ENCODE results near the gene KIF11. TPM values are rescaled to one million over a fixed set of nuclear protein-coding genes. Genes with fewer than 3 reads are reported as not detected.

The KIF11 gene
- total RNA-seq, 1 donor from 2014 or later, result 25.6 TPM

DNA sequence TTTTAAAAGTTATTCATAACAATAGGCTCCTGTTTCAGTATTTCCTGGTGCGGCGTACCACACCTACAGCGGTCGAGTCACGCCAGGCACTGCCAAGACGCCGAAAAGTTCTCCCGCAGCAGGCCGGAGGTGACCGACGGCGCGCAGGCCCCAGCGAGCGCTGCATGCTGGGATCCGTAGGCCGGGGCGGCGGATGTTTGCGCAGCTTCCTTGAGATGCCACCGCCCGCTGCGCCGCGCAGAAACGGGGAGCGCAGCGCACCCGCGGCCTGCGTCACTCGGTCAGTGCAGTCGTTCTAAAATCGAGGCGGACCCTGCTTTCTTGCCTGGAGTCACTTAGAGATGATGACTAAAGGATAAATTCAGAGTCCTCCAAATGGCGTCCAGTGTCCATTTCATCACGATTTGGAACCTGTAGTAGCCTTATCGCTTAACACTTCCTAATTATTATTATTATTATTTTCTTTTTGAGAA, 1.3 kb upstream of the KIF11 start:
- peaks cover 27% of the 10 kb centered on the region for H3K4me1 Mint-ChIP-seq (ENCODE audit: low read depth)
- H3K27me3 Mint-ChIP-seq, result no peaks in the 10 kb centered on the region
- H3K9me3 Mint-ChIP-seq (ENCODE audit: low read depth), result no peaks in the 10 kb centered on the region
- peak overlapping the region; percentile 85 for H3K4me3 Mint-ChIP-seq (ENCODE audit: low read depth)
- peak overlapping the region; percentile 99 for H3K27ac Mint-ChIP-seq
- peak; percentile 76 for DNase-seq (ENCODE audit: low spot score, unreplicated experiment)
- TF ChIP-seq, protein P1, sequence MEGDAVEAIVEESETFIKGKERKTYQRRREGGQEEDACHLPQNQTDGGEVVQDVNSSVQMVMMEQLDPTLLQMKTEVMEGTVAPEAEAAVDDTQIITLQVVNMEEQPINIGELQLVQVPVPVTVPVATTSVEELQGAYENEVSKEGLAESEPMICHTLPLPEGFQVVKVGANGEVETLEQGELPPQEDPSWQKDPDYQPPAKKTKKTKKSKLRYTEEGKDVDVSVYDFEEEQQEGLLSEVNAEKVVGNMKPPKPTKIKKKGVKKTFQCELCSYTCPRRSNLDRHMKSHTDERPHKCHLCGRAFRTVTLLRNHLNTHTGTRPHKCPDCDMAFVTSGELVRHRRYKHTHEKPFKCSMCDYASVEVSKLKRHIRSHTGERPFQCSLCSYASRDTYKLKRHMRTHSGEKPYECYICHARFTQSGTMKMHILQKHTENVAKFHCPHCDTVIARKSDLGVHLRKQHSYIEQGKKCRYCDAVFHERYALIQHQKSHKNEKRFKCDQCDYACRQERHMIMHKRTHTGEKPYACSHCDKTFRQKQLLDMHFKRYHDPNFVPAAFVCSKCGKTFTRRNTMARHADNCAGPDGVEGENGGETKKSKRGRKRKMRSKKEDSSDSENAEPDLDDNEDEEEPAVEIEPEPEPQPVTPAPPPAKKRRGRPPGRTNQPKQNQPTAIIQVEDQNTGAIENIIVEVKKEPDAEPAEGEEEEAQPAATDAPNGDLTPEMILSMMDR (IDR thresholded peaks at IDR 0.05; ENCODE audit: unreplicated experiment), result no peak
- H3K36me3 Mint-ChIP-seq (ENCODE audit: insufficient read depth), result no peaks in the 10 kb centered on the region

DNA sequence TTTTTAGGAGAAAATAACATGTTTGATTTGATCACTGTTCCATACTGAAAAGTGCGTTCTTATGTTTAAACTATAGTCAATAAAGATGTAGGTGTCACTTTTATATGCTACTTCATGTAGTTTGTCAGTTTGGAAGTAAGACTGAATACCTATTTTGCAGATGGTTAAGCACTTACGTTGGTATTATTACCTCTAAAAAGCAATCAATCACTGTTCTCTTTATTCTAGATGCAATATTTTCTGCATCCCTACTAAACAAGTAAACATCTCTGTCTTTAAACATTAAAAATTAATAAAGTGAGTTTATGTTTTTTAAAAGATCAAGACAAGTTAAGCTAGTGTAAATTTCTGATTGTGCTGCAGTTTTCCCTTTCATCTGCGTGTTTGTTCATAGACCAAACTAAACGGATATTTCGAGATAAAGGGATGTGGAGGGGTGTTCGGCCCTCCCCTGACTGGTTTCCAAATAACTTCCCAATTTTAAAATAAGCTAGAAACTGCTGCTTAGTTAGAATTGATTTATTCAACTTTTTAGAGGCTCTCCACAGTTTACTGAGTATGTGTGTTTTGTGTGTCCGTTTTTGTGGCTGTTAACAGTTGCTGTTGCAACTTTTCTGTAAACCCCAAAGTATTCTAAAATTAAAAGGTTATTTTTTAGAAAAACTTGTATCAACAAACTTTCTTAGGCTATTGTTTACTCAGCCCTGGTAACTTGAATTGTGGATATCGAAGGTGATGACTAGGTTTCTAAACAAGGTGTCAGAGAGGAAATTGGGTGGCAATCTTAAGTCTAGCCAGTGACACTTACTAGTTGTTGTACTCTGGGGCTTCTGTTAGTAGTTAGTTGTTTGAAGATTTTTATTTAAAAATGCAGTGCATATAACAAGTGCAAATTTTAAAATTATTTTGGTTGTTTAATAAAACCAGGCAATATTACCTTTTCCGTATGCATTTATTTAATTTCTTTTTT, 974 bp downstream of the KIF11 start:
- Mint-ChIP-seq H3K27me3 (no peaks in the 10 kb centered on the region), H3K4me3 (ENCODE audit: low read depth) (peak overlapping the region; percentile 85), H3K36me3 (ENCODE audit: insufficient read depth) (peaks cover 3% of the 10 kb centered on the region), H3K9me3 (ENCODE audit: low read depth) (no peaks in the 10 kb centered on the region), H3K4me1 (ENCODE audit: low read depth) (peaks cover 27% of the 10 kb centered on the region), H3K27ac (peak overlapping the region; percentile 99)
- no peak for DNase-seq (ENCODE audit: low spot score, unreplicated experiment)
- TF ChIP-seq, protein P1 (IDR thresholded peaks at IDR 0.05; ENCODE audit: unreplicated experiment), result no peak

DNA sequence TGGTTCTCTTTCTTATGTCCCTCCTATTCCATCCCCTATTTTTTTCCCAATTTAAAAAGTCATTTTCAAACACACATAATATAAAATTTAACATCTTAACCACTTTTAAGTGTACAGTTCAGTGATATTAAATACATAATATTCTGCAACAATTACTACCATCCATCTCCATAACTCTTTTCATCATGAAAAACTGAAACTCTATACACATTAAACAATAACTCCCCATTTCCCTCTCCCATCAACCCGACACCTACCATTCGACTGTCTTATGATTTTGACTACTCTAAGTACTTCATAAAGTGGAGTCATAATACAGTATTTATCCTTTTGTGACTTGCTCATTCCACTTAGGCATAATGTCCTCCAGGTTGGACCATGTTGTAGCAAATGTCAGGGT, 2.6 kb downstream of the KIF11 start:
- TF ChIP-seq, protein P1 (IDR thresholded peaks at IDR 0.05; ENCODE audit: unreplicated experiment), result no peak
- DNase-seq (ENCODE audit: low spot score, unreplicated experiment), result no peak
- Mint-ChIP-seq H3K36me3 (ENCODE audit: insufficient read depth) (peaks cover 3% of the 10 kb centered on the region), H3K27ac (peak overlapping the region; percentile 12), H3K27me3 (no peaks in the 10 kb centered on the region), H3K9me3 (ENCODE audit: low read depth) (no peaks in the 10 kb centered on the region), H3K4me3 (ENCODE audit: low read depth) (peak overlapping the region; percentile 25), H3K4me1 (ENCODE audit: low read depth) (peaks cover 24% of the 10 kb centered on the region)

DNA sequence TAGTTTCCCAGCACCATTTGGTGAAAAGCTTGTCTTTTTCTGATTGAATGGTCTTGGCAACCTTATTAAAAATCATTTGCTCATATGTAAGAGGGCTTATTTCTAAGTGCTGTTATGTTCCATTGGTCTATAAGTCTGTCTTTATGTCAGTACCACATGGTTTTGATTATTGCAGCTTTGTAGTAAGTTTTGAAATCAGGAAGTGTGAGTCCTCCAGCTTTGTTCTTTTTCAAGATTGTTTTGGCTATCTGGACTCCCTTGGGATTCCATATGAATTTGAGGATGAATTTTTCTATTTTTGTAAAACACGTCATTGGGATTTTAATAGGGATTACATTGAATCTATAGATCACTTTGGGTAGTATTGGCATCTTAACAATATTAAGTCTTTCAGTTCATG, 5.4 kb downstream of the KIF11 start:
- TF ChIP-seq, protein P1 (IDR thresholded peaks at IDR 0.05; ENCODE audit: unreplicated experiment), result no peak
- Mint-ChIP-seq H3K4me3 (ENCODE audit: low read depth) (no peak overlapping the region), H3K9me3 (ENCODE audit: low read depth) (peaks cover 7% of the 10 kb centered on the region), H3K27me3 (no peaks in the 10 kb centered on the region), H3K4me1 (ENCODE audit: low read depth) (peaks cover 11% of the 10 kb centered on the region), H3K36me3 (ENCODE audit: insufficient read depth) (peaks cover 11% of the 10 kb centered on the region), H3K27ac (no peak overlapping the region)
- no peak for DNase-seq (ENCODE audit: low spot score, unreplicated experiment)

DNA sequence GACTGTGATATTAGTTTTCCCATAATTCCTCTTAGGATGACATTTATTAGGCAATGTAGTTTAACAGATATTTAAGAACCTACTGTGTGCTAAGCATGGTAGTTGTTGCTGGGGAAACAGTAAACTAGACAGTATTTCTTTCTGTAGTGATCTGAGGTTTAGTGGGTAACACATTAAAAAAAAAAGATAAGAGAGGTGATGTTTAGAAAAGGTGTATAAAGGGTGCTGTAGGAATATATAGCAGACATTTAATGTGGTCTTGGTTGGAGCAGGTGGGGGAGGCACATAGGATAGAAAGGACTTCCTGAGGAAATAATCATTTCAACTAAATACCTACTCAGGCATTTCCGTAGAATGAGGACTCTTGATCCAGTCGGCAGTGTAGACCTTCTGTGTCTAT, 11.9 kb downstream of the KIF11 start:
- no peak for DNase-seq (ENCODE audit: low spot score, unreplicated experiment)
- TF ChIP-seq, protein P1 (IDR thresholded peaks at IDR 0.05; ENCODE audit: unreplicated experiment), result no peak
- Mint-ChIP-seq H3K36me3 (ENCODE audit: insufficient read depth) (peaks cover 15% of the 10 kb centered on the region), H3K27ac (no peak overlapping the region), H3K9me3 (ENCODE audit: low read depth) (peaks cover 7% of the 10 kb centered on the region), H3K4me1 (ENCODE audit: low read depth) (no peaks in the 10 kb centered on the region), H3K4me3 (ENCODE audit: low read depth) (no peak overlapping the region), H3K27me3 (no peaks in the 10 kb centered on the region)
